Jurkat, Clone E6-1 (cell line): Measurements from ENCODE around the gene RNF220.

ENCODE experiments used
- DNase-seq: peaks from one replicate; pipeline ENCODE4 v3.0.0-alpha.2; 2011; ENCODE audit warnings: low read depth, low spot score
- H3K4me3 ChIP-seq: 2 replicates; pipeline ENCODE4 v1.5.1; 2011; ENCODE audit warnings: mild to moderate bottlenecking, low read length, control low read depth, moderate library complexity

The RNF220 gene

DNA sequence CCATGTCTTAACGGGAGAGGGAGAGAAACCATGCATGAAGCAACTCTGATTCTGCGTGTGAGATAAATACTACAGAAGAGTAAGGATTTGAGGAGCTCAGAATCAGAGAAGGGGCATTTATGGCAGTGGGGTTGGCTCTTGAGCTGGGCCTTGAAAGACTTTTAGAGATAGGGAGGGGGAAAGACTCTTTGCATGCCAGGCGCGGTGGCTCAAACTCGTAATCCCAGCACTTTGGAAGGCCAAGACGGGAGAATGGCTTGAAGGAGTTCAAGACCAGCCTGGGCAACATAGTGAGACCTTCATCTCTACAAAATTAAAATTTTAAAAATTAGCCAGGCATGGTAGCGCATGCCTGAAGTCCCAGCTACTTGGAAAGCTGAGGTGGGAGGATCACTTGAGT is 270.1 kb downstream of the RNF220 start:
- H3K4me3 ChIP-seq, result peak overlapping the region; percentile 78
- no peak for DNase-seq

GRCh38 chr1:44676484-44677200 is 271.6 kb downstream of the RNF220 start:
- no peak overlapping the region; the same call in 1 of the 2 replicates for H3K4me3 ChIP-seq
- DNase-seq, result no peak

DNA sequence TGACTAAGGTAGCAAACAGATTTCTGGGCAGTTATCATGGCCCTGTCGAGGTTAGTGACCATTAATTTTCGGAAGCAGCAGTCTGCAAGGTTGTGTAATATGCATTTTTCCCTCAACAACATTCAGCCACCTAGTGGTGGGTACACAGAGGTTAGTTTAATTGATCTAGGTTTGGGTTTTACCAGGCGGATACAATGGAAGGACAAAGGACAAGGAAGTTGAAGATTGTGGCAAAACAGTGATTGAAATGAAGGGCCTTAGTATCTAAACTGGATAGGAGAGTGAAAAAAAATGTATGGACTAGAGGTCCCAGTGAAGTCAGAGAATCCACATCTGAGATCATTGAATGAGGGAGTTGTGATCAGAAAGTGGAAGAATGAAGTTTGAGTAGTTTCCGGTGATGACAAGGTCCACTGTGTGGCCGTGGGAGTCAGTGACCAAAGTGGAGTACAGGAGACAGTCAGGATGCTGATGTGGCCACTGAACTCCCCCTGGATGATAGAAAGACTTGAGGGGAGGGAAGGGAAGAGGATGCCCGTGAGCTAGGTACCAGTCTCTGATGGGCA is 272.2 kb downstream of the RNF220 start:
- peak; percentile 44 for DNase-seq
- H3K4me3 ChIP-seq, result no peak overlapping the region; the same call in 1 of the 2 replicates

- no peak overlapping the region for H3K4me3 ChIP-seq
- DNase-seq, result no peak
Observed at GRCh38 chr1:44678120-44678519, 273.1 kb downstream of the RNF220 start.

DNA sequence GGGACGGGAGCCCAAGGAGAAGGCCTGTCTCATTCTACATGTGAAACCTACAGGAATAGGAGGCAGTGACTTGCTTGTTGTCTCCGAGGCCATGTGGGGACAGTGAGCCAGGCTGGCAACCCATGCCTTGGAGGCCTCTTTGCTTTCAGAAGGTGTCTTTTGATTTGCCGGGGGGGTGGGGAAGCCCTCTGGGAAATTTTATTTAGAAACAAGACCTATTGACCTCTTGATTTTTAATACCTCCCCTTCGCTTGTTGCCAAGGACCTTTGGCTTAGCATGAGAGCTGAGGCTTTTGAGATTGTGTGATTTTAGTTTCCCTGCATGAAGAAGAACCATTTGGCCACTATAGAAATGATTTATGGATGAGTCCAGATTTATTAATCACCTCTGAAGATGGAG is 273.6 kb downstream of the RNF220 start:
- no peak overlapping the region for H3K4me3 ChIP-seq
- DNase-seq, result no peak

- no peak for DNase-seq
- H3K4me3 ChIP-seq, result no peak overlapping the region
Observed at GRCh38 chr1:44679468-44679867, 274.4 kb downstream of the RNF220 start.

- DNase-seq, result no peak
- no peak overlapping the region for H3K4me3 ChIP-seq
Observed at GRCh38 chr1:44681905-44682882, 277.1 kb downstream of the RNF220 start.

DNA sequence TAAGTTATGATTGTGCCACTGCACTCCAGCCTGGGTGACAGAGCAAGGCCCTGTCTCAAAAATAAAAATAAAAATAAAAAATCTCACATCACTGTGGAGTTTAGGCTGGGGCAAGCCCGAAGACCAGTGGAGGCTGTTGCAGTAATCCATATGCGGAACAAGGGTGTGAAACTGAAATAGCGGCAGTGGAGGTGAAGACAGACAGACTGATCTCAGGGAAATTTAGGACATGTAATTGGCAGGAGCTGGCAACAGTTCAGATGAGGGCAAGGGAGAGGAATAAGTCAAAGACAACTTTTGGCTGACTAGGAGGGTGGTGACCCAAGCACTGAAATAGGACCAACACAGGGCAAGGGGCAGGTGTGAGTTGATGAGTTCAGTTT is 277.8 kb downstream of the RNF220 start:
- H3K4me3 ChIP-seq, result no peak overlapping the region
- no peak for DNase-seq

DNA sequence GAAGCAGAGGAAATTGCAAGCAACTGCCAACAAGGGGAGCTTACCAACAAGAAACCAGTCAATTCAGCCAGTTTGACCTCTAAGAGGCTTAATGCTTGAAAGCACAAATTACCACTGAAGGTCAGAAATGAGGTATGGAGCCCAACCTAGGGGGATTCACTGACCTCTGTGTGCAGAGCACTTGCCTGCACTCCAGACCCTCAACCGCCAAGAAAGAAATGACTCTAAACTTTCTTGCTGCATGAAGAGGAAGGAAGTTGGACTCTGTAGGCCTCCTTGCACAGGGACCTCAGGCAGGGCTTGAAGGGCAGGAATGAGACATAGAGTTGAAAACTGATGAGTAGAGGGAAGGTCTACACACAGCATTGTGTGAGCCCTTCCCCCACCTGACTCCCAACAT is 279.5 kb downstream of the RNF220 start:
- no peak overlapping the region for H3K4me3 ChIP-seq
- DNase-seq, result no peak

- no peak for DNase-seq
- no peak overlapping the region for H3K4me3 ChIP-seq
Observed at GRCh38 chr1:44685218-44685617, 280.2 kb downstream of the RNF220 start.

DNA sequence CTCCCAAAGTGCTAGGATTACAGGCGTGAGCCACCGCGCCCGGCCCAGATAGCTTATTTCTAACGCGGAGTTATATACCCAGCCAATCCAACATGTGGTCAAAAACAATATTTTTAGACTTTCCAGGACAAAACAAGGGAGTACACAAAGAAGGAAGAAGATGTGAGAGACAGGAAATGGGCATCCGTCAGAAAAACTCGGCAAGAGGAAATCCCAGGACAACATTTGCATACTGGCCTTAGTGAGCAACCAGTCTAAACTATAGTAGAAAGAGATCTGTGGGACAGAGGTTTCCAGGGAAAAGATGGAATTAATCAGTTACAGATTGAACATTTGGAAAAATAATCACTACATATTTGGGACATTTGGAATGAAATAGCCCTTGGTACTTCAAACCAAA is 280.8 kb downstream of the RNF220 start:
- no peak overlapping the region for H3K4me3 ChIP-seq

DNA sequence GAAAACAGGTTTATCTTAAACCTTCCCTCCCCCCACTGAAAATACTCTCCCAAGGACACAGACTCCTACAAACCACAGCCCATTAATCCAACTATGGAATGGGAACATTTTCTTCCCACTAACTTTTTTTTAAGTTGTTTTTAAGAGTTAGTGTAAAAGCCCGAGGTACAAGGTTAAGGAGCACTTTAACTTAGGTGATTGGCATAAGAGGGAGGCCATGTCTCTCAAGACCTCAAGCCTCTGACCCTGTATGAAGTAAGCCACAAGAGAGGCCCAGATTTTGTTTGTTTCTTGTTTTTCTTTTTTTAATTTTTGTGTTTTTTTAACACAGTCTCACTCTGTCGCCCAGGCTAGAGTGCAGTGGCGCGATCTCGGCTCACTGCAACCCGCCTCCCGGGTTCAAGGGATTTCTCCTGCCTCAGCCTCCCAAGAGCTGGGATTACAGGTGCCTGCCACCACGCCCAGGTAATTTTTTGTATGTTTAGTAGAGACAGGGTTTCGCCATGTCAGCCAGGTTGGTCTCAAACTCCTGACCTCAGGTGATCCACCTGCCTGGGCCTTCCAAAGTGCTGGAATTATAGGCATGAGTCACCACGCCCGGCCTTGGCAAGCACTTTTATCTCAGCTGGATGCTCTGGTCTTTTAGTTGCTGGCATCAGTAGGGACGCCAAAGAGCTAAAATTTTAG is 283.8 kb downstream of the RNF220 start:
- H3K4me3 ChIP-seq, result no peak overlapping the region
- no peak for DNase-seq

More for the DNA sequence above, 280.8 kb downstream of the RNF220 start:
- DNase-seq, result no peak

DNA sequence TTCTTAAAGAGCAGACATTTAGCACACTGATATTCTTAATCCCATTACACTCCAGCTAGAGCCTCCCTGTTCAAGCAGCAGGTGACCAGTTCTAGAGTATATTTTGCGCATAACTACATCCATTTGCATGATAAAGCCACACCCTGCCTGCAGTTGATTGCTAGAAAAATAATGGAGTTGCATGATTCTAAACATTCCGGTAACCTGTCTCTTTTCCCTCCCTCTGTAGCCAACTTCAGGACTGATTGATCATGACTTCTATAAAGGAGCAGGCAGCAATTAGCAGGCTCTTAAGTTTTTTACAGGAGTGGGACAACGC is 284.4 kb downstream of the RNF220 start:
- no peak for DNase-seq
- H3K4me3 ChIP-seq, result no peak overlapping the region

- no peak for DNase-seq
- H3K4me3 ChIP-seq, result no peak overlapping the region
Observed at GRCh38 chr1:44693159-44693558, 288.1 kb downstream of the RNF220 start.

GRCh38 chr1:44693900-44694299 is 288.8 kb downstream of the RNF220 start:
- no peak overlapping the region for H3K4me3 ChIP-seq
- DNase-seq, result no peak

GRCh38 chr1:44694863-44695478 is 289.9 kb downstream of the RNF220 start:
- no peak overlapping the region for H3K4me3 ChIP-seq
- no peak for DNase-seq

GRCh38 chr1:44695671-44696070 is 290.6 kb downstream of the RNF220 start:
- no peak for DNase-seq
- H3K4me3 ChIP-seq, result no peak overlapping the region

- no peak for DNase-seq
- no peak overlapping the region for H3K4me3 ChIP-seq
Observed at GRCh38 chr1:44696101-44696500, 291.0 kb downstream of the RNF220 start.

DNA sequence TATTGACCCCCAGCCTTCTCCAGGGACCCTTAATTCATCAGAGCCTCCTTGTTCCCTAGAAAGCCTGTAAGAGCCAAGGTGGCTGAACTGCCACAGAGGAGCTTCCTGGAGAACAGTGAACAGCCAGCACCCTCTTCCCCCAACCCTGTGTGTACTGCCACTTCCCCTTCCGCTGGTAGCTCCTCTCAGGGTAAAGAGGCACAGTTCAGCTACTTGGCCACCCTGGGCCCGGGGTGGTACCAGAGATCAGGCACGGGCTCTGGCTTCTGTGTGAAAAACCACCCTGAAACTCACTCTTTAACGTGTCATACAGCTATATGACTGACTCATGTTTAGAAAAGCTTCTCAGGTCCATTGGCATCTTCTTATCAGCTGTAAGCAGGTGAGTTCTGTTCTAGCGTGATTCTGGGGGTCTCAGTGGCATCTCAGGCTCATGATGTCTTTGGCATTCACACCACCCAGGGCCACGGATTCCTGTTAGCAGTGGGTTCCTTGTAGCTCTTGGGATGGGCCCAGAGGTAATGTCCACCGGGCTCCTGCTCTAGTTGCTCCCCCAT is 291.8 kb downstream of the RNF220 start:
- H3K4me3 ChIP-seq, result peak overlapping the region; percentile 34
- peak; percentile 68 for DNase-seq
